Pons (tissue), 1 donor: ENCODE measurements around the gene CCDC30.

Experiments
- DNase-seq: peaks from one replicate; pipeline ENCODE4 v3.0.0-alpha.2; 2016; ENCODE audit warnings: low spot score

The CCDC30 gene

GRCh38 chr1:42692461-42692860, 229.4 kb downstream of the CCDC30 start:
- DNase-seq, result no peak

- no peak for DNase-seq
Observed at GRCh38 chr1:42692911-42693310, 229.8 kb downstream of the CCDC30 start.

GRCh38 chr1:42698081-42698813, 235.2 kb downstream of the CCDC30 start:
- no peak for DNase-seq

- DNase-seq, result no peak
Observed at GRCh38 chr1:42700006-42700405, 236.9 kb downstream of the CCDC30 start.

- DNase-seq, result no peak
Observed at GRCh38 chr1:42703888-42704464, 240.9 kb downstream of the CCDC30 start.
